C4-2B (cell line): ENCODE measurements around the gene SSX2IP.

Experiments
- ZFX ChIP-seq: fragments of 450-650 bp; IDR thresholded peaks from 2 replicates; pipeline ENCODE4 v1.6.1; 2017
- TF ChIP-seq, protein P1 (sequence below): fragments of 450-650 bp; conservative IDR thresholded peaks from 2 replicates; pipeline ENCODE4 v1.5.1; 2017; ENCODE audit warnings: mild to moderate bottlenecking

DNA sequence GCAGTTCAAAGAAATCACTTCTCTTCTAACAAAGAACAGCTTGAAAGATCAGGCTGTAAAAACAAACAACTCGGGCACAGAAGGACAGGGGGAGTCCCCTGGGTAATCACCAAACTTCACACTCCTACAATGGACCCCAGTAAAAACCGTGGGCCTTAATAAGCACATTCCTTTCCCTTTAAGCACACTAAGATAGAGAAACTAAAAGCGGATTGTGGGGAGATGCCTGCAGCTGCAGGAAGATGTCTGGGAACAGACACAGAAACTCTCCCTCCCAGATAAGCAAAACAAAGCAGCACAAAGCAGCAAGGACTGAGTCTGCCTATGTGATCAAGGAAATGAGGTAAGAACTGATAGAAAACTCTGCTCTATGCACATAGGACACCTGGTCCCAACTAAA, 78.5 kb downstream of the SSX2IP start:
- no peak for TF ChIP-seq ZFX
- TF ChIP-seq, protein P1, sequence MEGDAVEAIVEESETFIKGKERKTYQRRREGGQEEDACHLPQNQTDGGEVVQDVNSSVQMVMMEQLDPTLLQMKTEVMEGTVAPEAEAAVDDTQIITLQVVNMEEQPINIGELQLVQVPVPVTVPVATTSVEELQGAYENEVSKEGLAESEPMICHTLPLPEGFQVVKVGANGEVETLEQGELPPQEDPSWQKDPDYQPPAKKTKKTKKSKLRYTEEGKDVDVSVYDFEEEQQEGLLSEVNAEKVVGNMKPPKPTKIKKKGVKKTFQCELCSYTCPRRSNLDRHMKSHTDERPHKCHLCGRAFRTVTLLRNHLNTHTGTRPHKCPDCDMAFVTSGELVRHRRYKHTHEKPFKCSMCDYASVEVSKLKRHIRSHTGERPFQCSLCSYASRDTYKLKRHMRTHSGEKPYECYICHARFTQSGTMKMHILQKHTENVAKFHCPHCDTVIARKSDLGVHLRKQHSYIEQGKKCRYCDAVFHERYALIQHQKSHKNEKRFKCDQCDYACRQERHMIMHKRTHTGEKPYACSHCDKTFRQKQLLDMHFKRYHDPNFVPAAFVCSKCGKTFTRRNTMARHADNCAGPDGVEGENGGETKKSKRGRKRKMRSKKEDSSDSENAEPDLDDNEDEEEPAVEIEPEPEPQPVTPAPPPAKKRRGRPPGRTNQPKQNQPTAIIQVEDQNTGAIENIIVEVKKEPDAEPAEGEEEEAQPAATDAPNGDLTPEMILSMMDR = no peak
